GM21619 (cell line): ENCODE data around the gene AFMID.

Experiments
- ATAC-seq: cut with Tn5 transposase; IDR thresholded peaks from one replicate; pipeline ENCODE4 v1.9.1; 2021; ENCODE audit not compliant: unreplicated experiment

Gene AFMID

GRCh38 chr17:78179372-78179771 lies 7.8 kb upstream of the AFMID start:
- no peak for ATAC-seq

- ATAC-seq: no peak
Measured at GRCh38 chr17:78180083-78180482, 7.1 kb upstream of the AFMID start.

DNA sequence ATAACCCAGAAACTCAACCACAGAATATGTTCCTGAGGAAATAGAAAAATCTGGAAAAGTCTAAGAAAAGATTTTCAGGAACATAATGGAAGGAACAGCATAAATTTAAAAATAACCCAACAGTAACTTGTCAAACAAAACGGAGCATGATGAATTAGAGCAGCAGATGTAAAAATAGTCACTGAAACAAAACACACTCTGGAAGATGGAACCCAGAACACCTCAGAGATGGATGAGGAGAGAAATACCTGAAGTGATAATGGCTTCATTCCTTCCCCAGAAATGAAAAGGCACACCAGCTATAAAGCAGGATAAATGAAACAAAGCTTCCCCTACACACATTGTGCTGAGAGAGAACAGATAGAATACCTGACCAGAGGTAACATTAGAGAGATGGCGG lies 6.7 kb upstream of the AFMID start:
- no peak for ATAC-seq

GRCh38 chr17:78182504-78182903 lies 4.7 kb upstream of the AFMID start:
- ATAC-seq: no peak

DNA sequence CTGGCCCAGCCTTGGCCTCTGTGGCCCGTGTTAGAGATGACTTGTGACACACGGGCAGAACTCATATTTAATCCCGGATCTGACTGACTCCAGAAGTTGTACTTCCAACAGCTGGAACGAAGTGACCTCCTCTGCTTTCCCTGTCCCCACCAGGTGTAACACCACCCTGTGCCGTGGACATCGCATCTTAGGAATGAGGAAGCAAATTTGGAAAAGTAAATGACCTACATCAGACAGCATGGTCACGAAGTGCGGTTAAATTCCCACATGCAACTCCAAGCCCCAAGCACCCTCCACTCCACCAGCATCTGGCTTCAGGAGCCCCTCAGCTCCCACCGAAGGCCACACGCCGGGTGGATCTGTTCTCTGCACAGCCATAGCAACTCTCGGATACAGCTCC lies 3.2 kb upstream of the AFMID start:
- no peak for ATAC-seq

DNA sequence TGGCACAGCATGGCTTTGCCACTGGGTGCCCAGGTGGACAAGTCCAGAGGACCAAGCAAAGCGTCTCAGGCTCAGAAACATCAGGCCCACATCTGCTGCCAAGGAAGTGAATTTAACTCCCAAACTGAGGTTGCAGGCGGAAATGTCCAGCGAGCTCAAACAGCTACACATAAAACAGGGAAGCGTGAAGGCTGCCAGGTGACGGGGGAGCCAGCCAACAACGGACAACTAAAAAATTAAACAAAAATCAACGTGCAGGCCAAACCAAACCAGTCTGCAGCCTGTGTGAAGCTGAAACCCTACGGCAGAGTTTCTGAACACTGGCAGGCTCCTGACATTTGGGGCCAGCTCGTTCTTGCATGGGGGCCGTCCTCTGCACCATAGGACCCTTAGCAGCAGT lies 2.8 kb upstream of the AFMID start:
- ATAC-seq: no peak

- ATAC-seq: no peak
Measured at GRCh38 chr17:78184868-78185267, 2.3 kb upstream of the AFMID start.

GRCh38 chr17:78185981-78186691 lies 1.0 kb upstream of the AFMID start:
- no peak for ATAC-seq

DNA sequence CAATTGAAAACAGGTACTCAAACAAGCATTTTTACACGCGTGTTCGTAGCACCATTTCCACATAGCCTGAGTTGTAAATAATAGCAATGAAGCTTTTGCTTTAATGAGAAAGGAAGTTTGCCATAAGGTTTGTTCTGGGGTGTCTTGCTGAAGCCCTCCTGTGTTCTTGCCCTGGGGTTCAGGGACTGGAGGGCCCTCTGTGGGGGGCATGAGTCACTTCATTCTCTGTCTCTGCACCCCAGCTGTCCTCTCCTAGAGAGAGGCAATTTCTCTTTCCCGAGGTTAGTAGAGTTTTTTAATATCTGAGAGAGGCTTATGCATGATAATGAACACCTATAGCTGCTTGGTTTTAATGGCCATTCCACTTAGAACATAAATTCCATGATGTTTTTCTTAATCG lies 9.6 kb downstream of the AFMID start:
- no peak for ATAC-seq

DNA sequence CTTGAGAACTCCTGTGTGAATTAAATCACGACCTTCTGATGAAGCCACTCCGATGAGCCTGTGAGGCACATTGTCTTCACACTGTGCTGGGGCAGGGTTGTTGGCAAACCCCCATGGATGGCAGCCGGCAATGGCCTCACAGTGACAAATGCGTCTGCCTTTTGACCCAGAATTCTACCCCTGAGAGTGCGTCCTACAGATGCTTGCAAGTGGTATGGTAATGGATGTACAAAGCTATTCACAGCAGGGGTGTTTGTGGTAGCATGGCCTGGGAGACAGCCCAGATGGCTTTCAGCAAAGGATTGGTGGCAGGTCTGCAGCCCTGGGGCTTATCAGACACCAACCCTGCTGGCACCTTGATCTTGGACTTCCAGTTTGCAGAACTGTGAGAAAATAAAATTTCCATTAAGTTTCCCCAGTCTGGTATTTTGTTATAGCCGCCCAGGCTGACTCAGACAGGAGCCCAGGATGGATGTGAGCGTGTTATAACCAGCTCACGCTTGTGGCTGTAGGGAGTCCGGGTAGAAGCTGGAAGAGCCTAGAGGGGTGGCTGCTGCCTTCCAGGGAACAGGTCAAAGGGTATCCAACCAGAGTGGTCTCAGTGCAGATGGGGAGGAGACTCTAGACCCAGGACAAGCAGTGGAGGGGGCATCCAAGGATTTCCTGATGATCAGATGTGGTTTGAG lies 10.1 kb downstream of the AFMID start:
- ATAC-seq: no peak

DNA sequence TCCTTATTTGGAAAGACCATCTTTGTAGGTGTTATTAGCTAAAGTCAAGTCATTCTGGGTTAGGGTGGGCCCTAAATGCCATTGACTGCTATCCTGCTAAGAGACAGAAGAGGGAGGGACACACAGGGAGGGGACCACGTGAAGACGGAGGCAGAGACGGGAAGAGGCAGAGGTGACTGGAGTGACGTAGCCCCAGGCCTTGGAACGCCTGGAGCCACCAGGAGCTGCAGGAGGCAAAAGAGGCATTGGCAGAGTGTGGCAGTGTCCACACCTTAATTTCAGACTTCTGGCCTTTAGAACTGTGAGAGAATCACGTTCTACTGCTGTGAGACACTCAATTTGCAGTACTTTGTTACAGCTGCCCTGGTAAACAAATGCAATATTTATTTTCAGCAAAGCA lies 13.3 kb downstream of the AFMID start:
- ATAC-seq: no peak

DNA sequence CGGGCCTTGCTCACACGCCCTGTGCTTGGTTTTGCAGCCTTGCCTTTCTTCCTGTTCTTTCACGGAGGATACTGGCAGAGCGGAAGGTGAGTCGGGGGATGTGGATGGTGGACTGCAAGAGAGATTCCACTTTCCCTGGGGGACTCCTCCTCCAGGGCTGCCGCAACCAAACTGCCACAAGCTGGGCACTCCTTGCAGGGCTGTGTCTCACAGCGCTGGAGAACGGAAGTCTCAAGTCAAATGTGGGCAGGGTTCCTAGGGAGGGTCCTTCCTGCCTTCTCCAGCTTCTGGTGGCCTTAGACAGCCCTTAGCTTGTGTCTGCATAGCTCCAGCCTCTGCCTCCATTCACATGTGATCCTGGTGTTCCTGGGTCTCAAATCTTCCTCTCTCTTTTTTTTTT lies 15.5 kb downstream of the AFMID start:
- ATAC-seq: no peak

GRCh38 chr17:78204387-78205123 lies 17.4 kb downstream of the AFMID start:
- no peak for ATAC-seq

GRCh38 chr17:78205124-78205775 lies 18.1 kb downstream of the AFMID start:
- ATAC-seq: no peak

- ATAC-seq: no peak
Measured at GRCh38 chr17:78206298-78206697, 19.1 kb downstream of the AFMID start.

DNA sequence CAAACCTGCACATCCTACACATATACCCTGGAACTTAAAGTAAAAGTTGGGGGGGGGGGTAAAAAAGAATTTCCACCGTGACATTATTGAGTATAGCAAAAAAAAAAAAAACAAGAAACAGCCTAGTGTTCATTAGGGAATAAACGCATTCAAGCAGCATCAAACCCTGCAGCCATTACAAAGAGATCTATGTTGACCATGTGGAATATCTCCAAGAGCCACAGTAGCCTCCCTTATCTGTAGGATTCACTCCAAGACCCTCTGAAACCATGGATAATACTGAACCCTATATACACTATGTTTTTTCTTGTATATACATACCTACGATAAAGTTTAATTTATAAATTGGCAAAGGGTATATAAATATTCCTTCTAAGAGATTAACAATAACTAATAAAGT lies 21.3 kb downstream of the AFMID start:
- ATAC-seq: no peak

DNA sequence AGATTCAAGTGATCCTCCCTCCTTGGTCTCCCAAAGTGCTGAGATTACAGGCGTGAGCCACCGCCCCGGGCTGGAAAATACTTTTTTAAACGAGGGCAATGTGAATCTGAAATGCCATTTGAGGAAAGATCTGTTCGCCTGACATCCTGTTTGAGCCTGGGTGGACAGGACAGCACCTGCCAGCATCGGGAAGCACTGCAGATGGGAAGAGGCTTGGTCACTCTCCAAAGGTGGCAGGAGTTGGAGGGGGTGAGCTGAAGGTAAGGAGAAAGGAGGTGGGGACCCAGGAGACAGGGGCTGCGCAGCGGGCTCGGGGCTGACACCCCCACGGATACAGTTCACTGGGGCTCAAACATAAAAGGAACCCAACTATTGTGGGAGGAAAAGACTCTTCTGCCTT lies 22.9 kb downstream of the AFMID start:
- ATAC-seq: no peak

GRCh38 chr17:78211032-78211431 lies 23.9 kb downstream of the AFMID start:
- ATAC-seq: no peak

GRCh38 chr17:78214016-78214705 lies 27.0 kb downstream of the AFMID start, which contains the start of gene BIRC5:
Gene BIRC5 (plus strand): TSS chr17:78214253. CDS start chr17:78214317, 64 bp downstream.
- ATAC-seq: peak; percentile 90

- ATAC-seq: no peak
Measured at GRCh38 chr17:78214706-78215061, 27.5 kb downstream of the AFMID start.
